Transverse colon (tissue), 4 donors: ENCODE results near the gene SYT11. TPM values are rescaled to one million over a fixed set of nuclear protein-coding genes. Genes with fewer than 3 reads are reported as not detected.
"Not testable (repeated sequence)": the region's sequence is repeated elsewhere in the genome, so short reads cannot be mapped to it uniquely, and the experiment has no call there.

ENCODE experiments used
- DNase-seq: peaks from one replicate; pipeline ENCODE4 v3.0.0-alpha.2; 2019
- H3K27ac ChIP-seq, 4 donors: fragments of 200-600 bp; sonication (generic); 2 replicates each; pipeline ENCODE4 v1.5.1; 2016 to 2018; ENCODE audit warnings: inconsistent platforms in 4 of 4
- H3K27me3 ChIP-seq: fragments of 200-600 bp; sonication (generic); 2 replicates; pipeline ENCODE4 v1.5.1; 2017; ENCODE audit warnings: inconsistent platforms
- H3K36me3 ChIP-seq, 4 donors: fragments of 200-600 bp; sonication (generic); 2 replicates each; pipeline ENCODE4 v1.5.1; 2017 to 2019; ENCODE audit warnings: inconsistent platforms in 4 of 4
- H3K4me1 ChIP-seq, 4 donors: fragments of 200-600 bp; sonication (generic); 2 replicates each; pipeline ENCODE4 v1.5.1; 2017 to 2020; ENCODE audit warnings: inconsistent platforms in 4 of 4
- H3K4me3 ChIP-seq, 4 donors: fragments of 200-600 bp; sonication (generic); 1 replicate in 1 of 4; 2 replicates in 3 of 4; pipeline versions ENCODE4 v1.5.1 to v1.6.1; 2017 to 2019; ENCODE audit warnings: inconsistent platforms in 4 of 4
- H3K9me3 ChIP-seq, 2 donors: fragments of 200-600 bp; sonication (generic); 2 replicates each; pipeline ENCODE4 v1.5.1; 2017 to 2019; ENCODE audit warnings: inconsistent platforms in 2 of 2
- EP300 ChIP-seq: sonication (generic); formaldehyde crosslinking; IDR thresholded peaks from one replicate; pipeline ENCODE4 v1.6.1; 2017; ENCODE audit warnings: antibody characterized with exemption, low read depth
- POLR2A ChIP-seq: fragments of 450-650 bp; IDR thresholded peaks from one replicate; pipeline ENCODE4 v1.6.1; 2016; ENCODE audit warnings: antibody characterized with exemption, mild to moderate bottlenecking, moderate library complexity
- POLR2AphosphoS5 ChIP-seq, 3 donors: sonication (generic); formaldehyde crosslinking; IDR thresholded peaks; one replicate each; pipeline ENCODE4 v1.6.1; 2016; ENCODE audit warnings: antibody characterized with exemption in 3 of 3
- WGBS, 2 donors: methylation state at CpG; one replicate each; pipeline ENCODE4 v1.1.5; 2018; ENCODE audit warnings: low coverage in 1 of 2; 5-methylcytosine and 5-hydroxymethylcytosine counted together
- in situ Hi-C, 4 donors: fragments of 200-750 bp; cut with MboI; loops; one replicate each; pipeline versions ENCODE4 v1.15.0 to v1.15.1; 2017; ENCODE audit warnings: low sequenced_read_pairs in 3 of 4, low pct_ligation_motif_present in 1 of 4, low pct_unique_long_range_greater_than_20kb in 1 of 4
- intact Hi-C: fragments of 100-400 bp; cut with DNase I; formaldehyde crosslinking; loops from one replicate; pipeline ENCODE4 v1.15.1; 2023; ENCODE audit warnings: low total_unique reads
- total RNA-seq, 4 donors: library from RNA; depleted of rRNA; stranded (reverse); fragments of >200 nt; gene quantifications; one replicate each; pipeline ENCODE4 v1.1.0, GENCODE V29; 2016
- TF ChIP-seq, protein P1 (sequence below), 5 experiments: fragments of 200-600 bp in 3 of 5; fragments of 450-650 bp in 2 of 5; sonication (generic) in 3 of 5; IDR thresholded peaks; 1 replicate in 2 of 5; 2 replicates in 3 of 5; pipeline ENCODE4 v1.5.1; 2016 to 2017; ENCODE audit warnings: antibody characterized with exemption in 5 of 5, inconsistent platforms in 3 of 5, mild to moderate bottlenecking in 2 of 5, moderate library complexity in 1 of 5

The SYT11 gene
- total RNA-seq, 4 donors from 2014 or later = 2.2 to 5.9 (median 3.6) TPM

DNA sequence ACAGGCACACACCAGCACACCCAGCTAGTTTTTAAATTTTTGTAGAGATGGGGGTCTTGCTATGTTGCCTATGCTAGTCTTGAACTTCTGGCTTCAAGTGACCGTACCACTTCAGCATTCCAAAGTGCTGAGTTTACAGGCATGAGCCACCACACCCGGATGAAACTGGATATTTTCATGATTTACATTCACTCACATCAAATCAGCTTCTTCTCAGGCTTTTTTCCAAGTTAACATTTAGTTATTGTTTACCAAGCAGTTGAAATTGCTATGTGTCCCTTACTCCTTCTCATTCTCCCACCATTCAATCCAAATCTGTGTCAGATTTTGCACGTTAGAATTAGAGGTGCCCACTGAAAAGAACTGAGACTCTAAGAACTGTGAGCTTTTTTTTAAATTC, 33.4 kb downstream of the SYT11 start:
- intact Hi-C loops (no loop called here), in situ Hi-C loops (no loop called here)
- Histone ChIP-seq H3K4me1 (peaks cover 0 to 16% (median 10%) of the 10 kb centered on the region in 4 donors), H3K36me3 (no peaks in the 10 kb centered on the region), H3K27ac (peak overlapping the region; percentile 45 to 63 (median 60)), H3K4me3 (no peak overlapping the region), H3K9me3 (no peaks in the 10 kb centered on the region), H3K27me3 (no peaks in the 10 kb centered on the region)
- 22 to 27% methylated on average over 3 of the region's 3 CpGs for WGBS, 2 donors
- TF ChIP-seq, protein P1, sequence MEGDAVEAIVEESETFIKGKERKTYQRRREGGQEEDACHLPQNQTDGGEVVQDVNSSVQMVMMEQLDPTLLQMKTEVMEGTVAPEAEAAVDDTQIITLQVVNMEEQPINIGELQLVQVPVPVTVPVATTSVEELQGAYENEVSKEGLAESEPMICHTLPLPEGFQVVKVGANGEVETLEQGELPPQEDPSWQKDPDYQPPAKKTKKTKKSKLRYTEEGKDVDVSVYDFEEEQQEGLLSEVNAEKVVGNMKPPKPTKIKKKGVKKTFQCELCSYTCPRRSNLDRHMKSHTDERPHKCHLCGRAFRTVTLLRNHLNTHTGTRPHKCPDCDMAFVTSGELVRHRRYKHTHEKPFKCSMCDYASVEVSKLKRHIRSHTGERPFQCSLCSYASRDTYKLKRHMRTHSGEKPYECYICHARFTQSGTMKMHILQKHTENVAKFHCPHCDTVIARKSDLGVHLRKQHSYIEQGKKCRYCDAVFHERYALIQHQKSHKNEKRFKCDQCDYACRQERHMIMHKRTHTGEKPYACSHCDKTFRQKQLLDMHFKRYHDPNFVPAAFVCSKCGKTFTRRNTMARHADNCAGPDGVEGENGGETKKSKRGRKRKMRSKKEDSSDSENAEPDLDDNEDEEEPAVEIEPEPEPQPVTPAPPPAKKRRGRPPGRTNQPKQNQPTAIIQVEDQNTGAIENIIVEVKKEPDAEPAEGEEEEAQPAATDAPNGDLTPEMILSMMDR (IDR thresholded peaks at IDR 0.05) = no peak
- TF ChIP-seq EP300 = no peak
- TF ChIP-seq POLR2AphosphoS5 (IDR thresholded peaks at IDR 0.05) = no peak
- TF ChIP-seq POLR2A = no peak
- DNase-seq = no peak

DNA sequence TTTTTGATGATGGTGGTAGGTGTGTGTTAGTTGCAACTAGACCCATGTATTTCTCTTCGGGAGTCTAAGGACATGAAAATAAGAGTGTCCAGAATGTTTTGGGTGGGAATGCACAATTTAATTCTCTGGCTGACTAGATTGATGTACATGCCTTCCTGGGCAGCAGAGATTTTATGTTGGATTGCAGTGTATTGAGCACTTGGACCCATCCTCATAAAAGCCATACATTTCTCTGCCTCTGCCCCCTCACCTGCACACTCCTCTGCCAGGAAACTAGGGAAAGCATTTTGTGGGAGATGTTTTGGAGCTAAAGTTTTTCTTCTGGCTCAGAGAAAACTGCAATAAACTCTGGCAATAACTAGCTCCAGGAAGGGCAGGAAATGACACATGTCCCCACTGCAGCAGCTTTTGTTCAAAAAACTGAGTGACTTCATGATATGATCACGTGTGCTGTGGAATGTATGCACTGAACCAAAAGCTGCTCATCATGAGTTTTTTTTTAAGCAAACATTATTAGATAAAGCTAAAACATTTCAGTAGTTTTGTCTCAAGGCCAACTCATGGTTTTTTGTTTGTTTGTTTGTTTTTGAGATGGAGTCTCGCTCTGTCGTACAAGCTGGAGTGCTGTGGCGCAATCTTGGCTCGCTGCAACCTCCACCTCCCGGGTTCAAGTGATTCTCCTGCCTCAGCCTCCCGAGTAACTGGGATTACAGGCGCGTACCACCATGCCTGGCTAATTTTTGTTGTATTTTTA, 34.2 kb downstream of the SYT11 start:
- no peaks in the 10 kb centered on the region for H3K9me3 ChIP-seq
- DNase-seq = no peak
- no peaks in the 10 kb centered on the region for H3K27me3 ChIP-seq
- 50 to 60% methylated on average over 9 to 10 of the region's 10 CpGs for WGBS, 2 donors
- intact Hi-C loops = no loop called here
- in situ Hi-C loops = no loop called here
- no peak overlapping the region for H3K4me3 ChIP-seq
- H3K27ac ChIP-seq = peak overlapping the region; percentile 45 to 63 (median 60)
- peaks cover 0 to 16% (median 10%) of the 10 kb centered on the region in 4 donors for H3K4me1 ChIP-seq
- H3K36me3 ChIP-seq = peaks cover 0 to 1% (median 0%) of the 10 kb centered on the region in 4 donors
- TF ChIP-seq POLR2AphosphoS5 (IDR thresholded peaks at IDR 0.05) (peak in 2 of 3 donors; percentile 16 to 27), POLR2A (no peak), EP300 (no peak)
- TF ChIP-seq, protein P1 (IDR thresholded peaks at IDR 0.05) = no peak

DNA sequence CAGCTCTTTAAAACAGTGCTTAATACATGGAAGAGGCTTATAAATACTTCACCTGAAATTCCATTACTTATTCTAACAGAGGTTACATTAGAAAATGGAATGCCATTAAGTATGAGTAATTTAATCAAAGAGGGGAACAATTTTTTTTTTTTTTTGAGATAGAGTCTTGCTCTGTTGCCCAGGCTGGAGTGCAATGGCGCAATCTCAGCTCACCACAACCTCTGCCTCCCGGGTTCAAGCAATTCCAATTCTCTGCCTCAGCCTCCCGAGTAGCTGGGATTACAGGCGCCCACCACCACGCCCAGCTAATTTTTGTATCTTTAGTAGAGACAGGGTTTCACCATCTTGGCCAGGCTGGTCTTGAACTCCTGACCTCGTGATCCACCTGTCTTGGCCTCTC, 36.2 kb downstream of the SYT11 start:
- 97 to 98% methylated on average over 5 to 6 of the region's 6 CpGs for WGBS, 2 donors

DNA sequence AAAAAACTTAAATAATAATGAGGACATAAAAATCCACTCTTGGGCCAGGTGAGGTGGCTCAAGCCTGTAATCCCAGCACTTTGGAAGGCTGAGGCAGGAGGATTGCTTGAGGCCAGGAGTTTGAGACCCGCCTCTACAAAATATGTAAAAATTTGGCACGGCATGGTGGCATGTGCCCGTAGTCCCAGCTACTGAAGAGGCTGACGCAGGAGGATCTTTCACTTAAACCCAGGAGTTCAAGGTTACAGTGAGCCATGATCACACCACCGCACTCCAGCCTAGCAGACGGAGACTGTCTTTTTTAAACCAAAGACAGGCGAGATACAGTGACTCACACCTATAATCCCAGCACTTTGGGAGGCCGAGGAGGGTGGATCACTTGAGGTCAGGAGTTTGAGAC, 37.1 kb downstream of the SYT11 start:
- intact Hi-C loops, in situ Hi-C loops, H3K27ac ChIP-seq, H3K4me3 ChIP-seq, DNase-seq, H3K27me3 ChIP-seq, H3K9me3 ChIP-seq: not testable (repeated sequence)
- Histone ChIP-seq H3K36me3 (peaks cover 0 to 31% (median 11%) of the 10 kb centered on the region in 4 donors), H3K4me1 (peaks cover 0 to 16% (median 10%) of the 10 kb centered on the region in 4 donors)
- 93 to 95% methylated on average over 7 to 8 of the region's 8 CpGs for WGBS, 2 donors

More for the DNA sequence above, 36.2 kb downstream of the SYT11 start:
- Histone ChIP-seq H3K4me1 (peaks cover 0 to 16% (median 10%) of the 10 kb centered on the region in 4 donors), H3K36me3 (peaks cover 0 to 22% (median 7%) of the 10 kb centered on the region in 4 donors)
- H3K4me3 ChIP-seq, H3K27me3 ChIP-seq, H3K27ac ChIP-seq, H3K9me3 ChIP-seq, in situ Hi-C loops, DNase-seq, intact Hi-C loops: not testable (repeated sequence)

DNA sequence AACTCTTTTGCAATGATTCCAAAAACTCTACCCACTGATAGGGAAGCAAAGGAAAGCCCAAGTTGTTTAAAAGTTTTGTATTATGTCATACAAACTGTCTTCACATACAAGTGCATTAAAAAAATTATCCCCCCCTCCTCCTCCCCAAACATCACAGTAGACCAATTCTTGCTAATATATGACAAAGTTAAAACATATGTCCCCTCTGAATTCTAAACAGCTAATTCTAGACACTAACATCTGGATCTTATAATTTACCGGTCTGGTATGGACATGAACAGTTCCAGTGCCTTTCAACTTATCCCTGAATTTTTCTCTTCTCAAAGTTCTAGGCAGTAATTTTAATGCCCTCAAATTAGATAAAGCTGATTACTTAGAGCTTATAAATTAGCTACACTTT, 38.4 kb downstream of the SYT11 start:
- in situ Hi-C loops (no loop called here), intact Hi-C loops (loop anchor here (1.0 kb wide), 1 partner anchor 30 kb away; no protein-coding TSS in a partner anchor)
- no peak for TF ChIP-seq POLR2AphosphoS5 (IDR thresholded peaks at IDR 0.05)
- no peak for TF ChIP-seq EP300
- TF ChIP-seq, protein P1 (IDR thresholded peaks at IDR 0.05) = no peak
- TF ChIP-seq POLR2A = no peak
- H3K9me3 ChIP-seq = no peaks in the 10 kb centered on the region
- WGBS, 2 donors = 91 to 92% methylated on average over 1 of the region's 1 CpG
- no peak overlapping the region for H3K27ac ChIP-seq
- H3K36me3 ChIP-seq = peaks cover 0 to 43% (median 16%) of the 10 kb centered on the region in 4 donors
- H3K4me3 ChIP-seq = no peak overlapping the region
- H3K4me1 ChIP-seq = peaks cover 0 to 13% (median 8%) of the 10 kb centered on the region in 4 donors
- H3K27me3 ChIP-seq = no peaks in the 10 kb centered on the region
- DNase-seq = no peak
